H1 (cell line): Measurements from ENCODE around the gene EFR3B. TPM values are rescaled to one million over a fixed set of nuclear protein-coding genes. Genes with fewer than 3 reads are reported as not detected.

Experiments
- CTCF ChIA-PET: fragments of 300-600 bp; sonication (Branson Sonifier 250); formaldehyde crosslinking; loops from one replicate; lab custom pipeline; 2021; ENCODE audit not compliant: partially characterized antibody; lab: Charles Lee
- POLR2A ChIA-PET: fragments of 300-600 bp; sonication (Branson Sonifier 250); formaldehyde crosslinking; loops from one replicate; lab custom pipeline; 2021; ENCODE audit warnings: inconsistent platforms; ENCODE audit not compliant: partially characterized antibody; lab: Charles Lee
- DNase-seq, 2 experiments: peaks; one replicate each; pipeline versions ENCODE4 v3.0.0 to v3.0.0-alpha.2; 2010 to 2022; ENCODE audit warnings: low spot score in 2 of 2, low read depth in 1 of 2, mixed read lengths in 1 of 2
- FAIRE-seq: peaks from 2 replicates; lab custom pipeline; 2011; peaks lifted over from hg19 to GRCh38; lab: Jason Lieb, UNC
- H2AFZ ChIP-seq: 2 replicates; pipeline ENCODE4 v1.8.1; 2012; ENCODE audit warnings: low read length, inconsistent platforms
- H2AK5ac ChIP-seq: 2 replicates; pipeline ENCODE4 v1.6.1; 2013; ENCODE audit warnings: low read depth, low read length
- H2BK120ac ChIP-seq: replicated peaks from 2 replicates; pipeline ENCODE3; 2013; ENCODE audit warnings: low read depth, low read length, inconsistent platforms
- H2BK12ac ChIP-seq: 2 replicates; pipeline ENCODE4 v1.6.1; 2013; ENCODE audit warnings: low read depth, low read length
- H2BK15ac ChIP-seq: 2 replicates; pipeline ENCODE4 v1.6.1; 2013; ENCODE audit warnings: low read length
- H2BK20ac ChIP-seq: 2 replicates; pipeline ENCODE4 v1.6.1; 2013; ENCODE audit warnings: low read length
- H2BK5ac ChIP-seq: 2 replicates; pipeline ENCODE4 v1.6.1; 2013; ENCODE audit warnings: low read depth, low read length
- H3K14ac ChIP-seq: 2 replicates; pipeline ENCODE4 v1.6.1; 2013; ENCODE audit warnings: inconsistent platforms; ENCODE audit not compliant: insufficient read length
- H3K18ac ChIP-seq: 2 replicates; pipeline ENCODE4 v1.6.1; 2013; ENCODE audit warnings: low read length; ENCODE audit errors: extremely low read depth
- H3K23ac ChIP-seq: 2 replicates; pipeline ENCODE4 v1.6.1; 2013; ENCODE audit warnings: inconsistent platforms; ENCODE audit not compliant: insufficient read length
- H3K23me2 ChIP-seq: 2 replicates; pipeline ENCODE4 v1.6.1; 2013; ENCODE audit warnings: low read depth, low read length
- H3K27ac ChIP-seq: 2 replicates; pipeline ENCODE4 v1.6.1; 2011; ENCODE audit warnings: low read depth, low read length, inconsistent platforms
- H3K27me3 ChIP-seq, 4 experiments: replicated peaks in 1 of 4; 1 replicate in 1 of 4; 2 replicates in 3 of 4; pipeline versions ENCODE4 v1.6.1 to v1.8.1; 2011 to 2013; ENCODE audit warnings: low read length in 3 of 4, mild to moderate bottlenecking in 3 of 4, inconsistent platforms in 2 of 4, mixed read lengths in 2 of 4, moderate library complexity in 1 of 4; ENCODE audit not compliant: control insufficient read depth in 3 of 4, insufficient read depth in 3 of 4; ENCODE audit errors: extremely low read depth in 1 of 4
- H3K36me3 ChIP-seq, 4 experiments: 2 replicates each; pipeline versions ENCODE4 v1.6.1 to v1.8.1; 2011 to 2013; ENCODE audit warnings: mild to moderate bottlenecking in 4 of 4, low read length in 3 of 4, moderate library complexity in 2 of 4, control low read depth in 1 of 4, inconsistent platforms in 1 of 4; ENCODE audit not compliant: insufficient read depth in 4 of 4, control insufficient read depth in 2 of 4
- H3K4ac ChIP-seq: replicated peaks from 2 replicates; pipeline ENCODE3; 2013; ENCODE audit warnings: low read length, low read depth, mixed read lengths, inconsistent platforms; ENCODE audit not compliant: insufficient read length
- H3K4me1 ChIP-seq, 4 experiments: replicated peaks in 1 of 4; 1 replicate in 1 of 4; 2 replicates in 3 of 4; pipeline versions ENCODE4 v1.6.1 to v1.8.1; 2011 to 2013; ENCODE audit warnings: low read length in 3 of 4, inconsistent platforms in 2 of 4, mixed read lengths in 1 of 4; ENCODE audit not compliant: insufficient read depth in 4 of 4, control insufficient read depth in 3 of 4
- H3K4me2 ChIP-seq, 2 experiments: 2 replicates each; pipeline versions ENCODE4 v1.6.1 to v1.8.1; 2011 to 2013; ENCODE audit warnings: low read depth in 2 of 2, low read length in 2 of 2, control low read depth in 1 of 2, inconsistent platforms in 1 of 2, mild to moderate bottlenecking in 1 of 2; ENCODE audit not compliant: insufficient read depth in 1 of 2
- H3K4me3 ChIP-seq, 4 experiments: fragments of 200-600, 300-600 bp in 1 of 4; sonication (generic), shearing (Covaris generic), sonication (Bioruptor Twin) in 1 of 4; 2 replicates each; pipeline versions ENCODE4 v1.5.1 to v1.8.1; 2011 to 2016; ENCODE audit warnings: low read length in 4 of 4, low read depth in 3 of 4, control low read depth in 2 of 4, inconsistent platforms in 2 of 4, mild to moderate bottlenecking in 2 of 4, mixed read lengths in 1 of 4, moderate library complexity in 1 of 4; ENCODE audit not compliant: insufficient read depth in 2 of 4; ENCODE audit errors: extremely low read depth in 1 of 4
- H3K56ac ChIP-seq: replicated peaks from 2 replicates; pipeline ENCODE3; 2013; ENCODE audit warnings: low read depth, mild to moderate bottlenecking, mixed read lengths, low read length, inconsistent platforms; ENCODE audit not compliant: insufficient read length
- H3K79me1 ChIP-seq: 2 replicates; pipeline ENCODE4 v1.6.1; 2013; ENCODE audit warnings: low read depth, low read length, control low read depth
- H3K79me2 ChIP-seq, 2 experiments: 2 replicates each; pipeline versions ENCODE4 v1.6.1 to v1.8.1; 2012 to 2013; ENCODE audit warnings: low read length in 2 of 2, mild to moderate bottlenecking in 2 of 2, inconsistent platforms in 1 of 2; ENCODE audit not compliant: insufficient read depth in 2 of 2, control insufficient read depth in 1 of 2
- H3K9ac ChIP-seq, 4 experiments: replicated peaks in 1 of 4; 1 replicate in 1 of 4; 2 replicates in 3 of 4; pipeline versions ENCODE4 v1.6.1 to v1.8.1; 2011 to 2013; ENCODE audit warnings: low read depth in 3 of 4, low read length in 3 of 4, control low read depth in 2 of 4, mild to moderate bottlenecking in 2 of 4, moderate library complexity in 2 of 4, inconsistent platforms in 1 of 4; ENCODE audit errors: extremely low read depth in 1 of 4
- H3K9me3 ChIP-seq, 2 experiments: 2 replicates each; pipeline versions ENCODE4 v1.6.1 to v1.8.1; 2012 to 2013; ENCODE audit warnings: mild to moderate bottlenecking in 2 of 2, moderate library complexity in 2 of 2, control low read depth in 1 of 2, inconsistent platforms in 1 of 2, low read depth in 1 of 2, low read length in 1 of 2, mixed read lengths in 1 of 2; ENCODE audit not compliant: insufficient read depth in 2 of 2
- H4K20me1 ChIP-seq, 2 experiments: replicated peaks in 1 of 2; 2 replicates each; pipeline versions ENCODE3 to v1.8.1; 2011 to 2013; ENCODE audit warnings: inconsistent platforms in 2 of 2, low read length in 2 of 2, mild to moderate bottlenecking in 1 of 2; ENCODE audit not compliant: insufficient read depth in 2 of 2, control insufficient read depth in 1 of 2
- H4K5ac ChIP-seq: 2 replicates; pipeline ENCODE4 v1.6.1; 2013; ENCODE audit warnings: low read length, low read depth, mixed read lengths, inconsistent platforms; ENCODE audit not compliant: insufficient read length
- H4K8ac ChIP-seq: 2 replicates; pipeline ENCODE4 v1.8.0; 2013; ENCODE audit warnings: mild to moderate bottlenecking, moderate library complexity, low read length, inconsistent platforms; ENCODE audit not compliant: insufficient read depth; ENCODE audit errors: extremely low read depth
- H4K91ac ChIP-seq: replicated peaks from 2 replicates; pipeline ENCODE3; 2013; ENCODE audit warnings: low read length, mixed read lengths, inconsistent platforms; ENCODE audit not compliant: insufficient read length
- BRCA1 ChIP-seq: IDR thresholded peaks from 2 replicates; pipeline ENCODE4 v1.6.1; 2012; ENCODE audit warnings: low read depth, low read length, improper control_type of control experiment
- CHD1 ChIP-seq: IDR thresholded peaks from 2 replicates; pipeline ENCODE4 v1.6.1; 2012; ENCODE audit warnings: low read depth, low read length, improper control_type of control experiment
- E2F6 ChIP-seq: IDR thresholded peaks from 2 replicates; pipeline ENCODE4 v1.6.1; 2012; ENCODE audit warnings: inconsistent platforms
- HDAC2 ChIP-seq, 2 experiments: fragments of 300-600 bp in 1 of 2; sonication (generic) in 1 of 2; IDR thresholded peaks; 2 replicates each; pipeline ENCODE4 v1.6.1; 2011 to 2012; ENCODE audit warnings: low read depth in 2 of 2, low read length in 2 of 2, mild to moderate bottlenecking in 2 of 2, moderate library complexity in 2 of 2, borderline replicate concordance in 1 of 2, inconsistent platforms in 1 of 2
- NANOG ChIP-seq: IDR thresholded peaks from 2 replicates; pipeline ENCODE4 v1.6.1; 2011; ENCODE audit warnings: low read length, low read depth, mild to moderate bottlenecking, inconsistent platforms; ENCODE audit not compliant: insufficient read depth, poor library complexity, severe bottlenecking
- POLR2AphosphoS5 ChIP-seq: IDR thresholded peaks from 2 replicates; pipeline ENCODE4 v1.6.1; 2011; ENCODE audit warnings: low read depth, low read length
- SIX5 ChIP-seq: IDR thresholded peaks from 2 replicates; pipeline ENCODE4 v1.6.1; 2011; ENCODE audit warnings: mild to moderate bottlenecking, low read depth, low read length
- SP4 ChIP-seq: IDR thresholded peaks from 2 replicates; pipeline ENCODE4 v1.6.1; 2012; ENCODE audit warnings: low read length, inconsistent platforms
- WGBS, 2 experiments: shearing (Covaris generic) in 1 of 2; methylation state at CpG; one replicate each; pipeline versions ENCODE4 v1.1.6 to v1.1.7; 2013 to 2015; ENCODE audit warnings: low lambda C conversion rate in 2 of 2, mixed read lengths in 2 of 2, inconsistent platforms in 1 of 2, low coverage in 1 of 2, missing lambda C conversion rate in 1 of 2; ENCODE audit not compliant: insufficient replicate concordance in 2 of 2, insufficient coverage in 1 of 2, insufficient read length in 1 of 2; ENCODE audit errors: extremely low coverage in 1 of 2, missing lambda C conversion rate in 1 of 2; 5-methylcytosine and 5-hydroxymethylcytosine counted together
- polyA plus RNA-seq, 7 experiments: library from polyadenylated mRNA; depleted of rRNA in 3 of 7; stranded (reverse) in 5 of 7; unstranded in 2 of 7; fragments of >200 nt in 5 of 7; fragments of 200-250 nt in 2 of 7; gene quantifications; 1 replicate in 5 of 7; 2 replicates in 1 of 7; 4 replicates in 1 of 7; pipeline versions ENCODE4 v1.2.1 to v1.2.3, GENCODE V29; 2011 to 2013; ENCODE audit warnings: missing spikeins in 2 of 7, mixed read lengths in 2 of 7
- total RNA-seq: library from RNA; stranded (reverse); fragmentation: NEBNext Ultra II Directional; extraction: Animal tissue kit (Norgen Biotek cat#: 25700); gene quantifications from 2 replicates; pipeline ENCODE4 v1.2.1, GENCODE V29; 2021

EFR3B gene
- total and polyA plus RNA-seq, 2 of the 8 experiments (the other 6 are each of a cell fraction or from before 2014, with no cell fraction given): 3.4 to 9.6 TPM

- no peaks in the 10 kb centered on the region for H3K4me1 ChIP-seq
- FAIRE-seq (no peak), DNase-seq (no peak)
- H3K23me2 ChIP-seq: 0 out of 2 replicates have a peak, but pooled peaks cover 2% of the 10 kb centered on the region
- no peaks in the 10 kb centered on the region for H3K9me3 ChIP-seq
- no peak overlapping the region for H2AK5ac ChIP-seq
- no peak overlapping the region for H3K18ac ChIP-seq
- no peak overlapping the region for H4K91ac ChIP-seq
- CTCF ChIA-PET: interaction anchor here (1.2 kb wide), 1 partner anchor 94 kb away, joined by 3 read pairs; no protein-coding TSS in a partner anchor
- H4K8ac ChIP-seq: no peak overlapping the region
- H3K4me3 ChIP-seq: no peak overlapping the region
- no peak overlapping the region for H2BK5ac ChIP-seq
- H3K4me2 ChIP-seq: no peak overlapping the region
- no peak overlapping the region for H2AFZ ChIP-seq
- H3K9ac ChIP-seq: no peak overlapping the region
- H3K4ac ChIP-seq: no peak overlapping the region
- no peak overlapping the region for H2BK20ac ChIP-seq
- TF ChIP-seq BRCA1 (no peak), SP4 (no peak), POLR2AphosphoS5 (no peak), CHD1 (no peak), SIX5 (no peak), NANOG (no peak), E2F6 (no peak), HDAC2 (IDR thresholded peaks at IDR 0.05; ENCODE audit: borderline replicate concordance in 1 of 2, low read depth in 2 of 2, low read length in 2 of 2) (no peak)
- TF ChIP-seq, all 59 proteins: peak for 0
- POLR2A ChIA-PET: interaction anchor here (1.1 kb wide), 1 partner anchor 9 kb away, joined by 3 read pairs; no protein-coding TSS in a partner anchor
- Histone ChIP-seq H3K79me1 (no peaks in the 10 kb centered on the region), H3K23ac (no peak overlapping the region), H3K27me3 (no peaks in the 10 kb centered on the region), H3K14ac (no peak overlapping the region), H3K36me3 (no peaks in the 10 kb centered on the region), H4K5ac (no peak overlapping the region), H2BK15ac (no peak overlapping the region), H3K79me2 (no peaks in the 10 kb centered on the region), H3K27ac (no peak overlapping the region), H2BK12ac (no peak overlapping the region), H2BK120ac (no peak overlapping the region), H4K20me1 (no peaks in the 10 kb centered on the region), H3K56ac (no peak overlapping the region)
- 86% methylated on average over 5 of the region's 5 CpGs; no CpG with 5 or more reads in 1 of the 2 experiments for WGBS, 2 experiments
Observed at GRCh38 chr2:25034081-25034480, 7.8 kb upstream of the EFR3B start.
